ENCODE data around the gene SUCO. TPM values are rescaled to one million over a fixed set of nuclear protein-coding genes. Genes with fewer than 3 reads are reported as not detected.

Gene SUCO
- total RNA-seq, 1 donor from 2014 or later = 63.7 TPM

GRCh38 chr1:172537827-172538391 lies 5.0 kb downstream of the SUCO start:
- peaks cover 9% of the 10 kb centered on the region for H3K4me1 ChIP-seq (ENCODE audit: insufficient read depth, low read length)
- Mint-ChIP-seq H3K9me3 (ENCODE audit: unreplicated experiment) (no peaks in the 10 kb centered on the region), H3K36me3 (ENCODE audit: low read depth, unreplicated experiment) (peaks cover 1% of the 10 kb centered on the region), H3K4me1 (ENCODE audit: low read depth, unreplicated experiment) (peaks cover 42% of the 10 kb centered on the region), H3K4me3 (ENCODE audit: unreplicated experiment) (no peak overlapping the region), H3K27me3 (ENCODE audit: low read depth, unreplicated experiment) (no peaks in the 10 kb centered on the region), H3K27ac (ENCODE audit: unreplicated experiment) (peak overlapping the region; percentile 16)
- FAIRE-seq (no peak), DNase-seq (ENCODE audit: low read depth) (peak; percentile 70)
- H3K27me3 ChIP-seq (ENCODE audit: insufficient read depth, low read length) = no peaks in the 10 kb centered on the region
- no peaks in the 10 kb centered on the region for H3K36me3 ChIP-seq (ENCODE audit: insufficient read depth, low read length)
- H3K4me2 ChIP-seq (ENCODE audit: low read length) = peak overlapping the region; percentile 62
- H3K79me2 ChIP-seq (ENCODE audit: insufficient read depth, low read length) = peaks cover 99% of the 10 kb centered on the region
- H3K27ac ChIP-seq (ENCODE audit: low read depth, low read length) = peak overlapping the region; percentile 47
- peaks cover 82% of the 10 kb centered on the region for H4K20me1 ChIP-seq (ENCODE audit: insufficient read depth, low read length)
- no peak for TF ChIP-seq EZH2 (IDR thresholded peaks at IDR 0.05; ENCODE audit: insufficient read depth, low read length)
- peak overlapping the region; percentile 49 for H3K9ac ChIP-seq (ENCODE audit: low read length)
- no peaks in the 10 kb centered on the region for H3K9me3 ChIP-seq (ENCODE audit: insufficient read depth, low read depth, low read length)
- no peak overlapping the region for H2AFZ ChIP-seq (ENCODE audit: low read depth, low read length)
- no peak overlapping the region for H3K4me3 ChIP-seq (ENCODE audit: insufficient read depth, low read depth, low read length)

GRCh38 chr1:172540635-172541034 lies 7.7 kb downstream of the SUCO start:
- H2AFZ ChIP-seq (ENCODE audit: low read depth, low read length) = no peak overlapping the region
- DNase-seq (ENCODE audit: low read depth) = no peak
- Mint-ChIP-seq H3K27me3 (ENCODE audit: low read depth, unreplicated experiment) (no peaks in the 10 kb centered on the region), H3K36me3 (ENCODE audit: low read depth, unreplicated experiment) (peaks cover 1% of the 10 kb centered on the region), H3K27ac (ENCODE audit: unreplicated experiment) (no peak overlapping the region), H3K4me3 (ENCODE audit: unreplicated experiment) (no peak overlapping the region), H3K4me1 (ENCODE audit: low read depth, unreplicated experiment) (peaks cover 35% of the 10 kb centered on the region), H3K9me3 (ENCODE audit: unreplicated experiment) (no peaks in the 10 kb centered on the region)
- FAIRE-seq = no peak
- no peaks in the 10 kb centered on the region for H3K36me3 ChIP-seq (ENCODE audit: insufficient read depth, low read length)
- H3K79me2 ChIP-seq (ENCODE audit: insufficient read depth, low read length) = peaks cover 100% of the 10 kb centered on the region
- no peak overlapping the region for H3K4me3 ChIP-seq (ENCODE audit: insufficient read depth, low read depth, low read length)
- TF ChIP-seq CTCF (IDR thresholded peaks at IDR 0.05; ENCODE audit: insufficient read depth, low read depth, low read length) (no peak), EZH2 (IDR thresholded peaks at IDR 0.05; ENCODE audit: insufficient read depth, low read length) (no peak)
- H3K9me3 ChIP-seq (ENCODE audit: insufficient read depth, low read depth, low read length) = no peaks in the 10 kb centered on the region
- H3K9ac ChIP-seq (ENCODE audit: low read length) = no peak overlapping the region
- no peaks in the 10 kb centered on the region for H3K27me3 ChIP-seq (ENCODE audit: insufficient read depth, low read length)
- H3K4me2 ChIP-seq (ENCODE audit: low read length) = no peak overlapping the region
- peaks cover 86% of the 10 kb centered on the region for H4K20me1 ChIP-seq (ENCODE audit: insufficient read depth, low read length)
- peaks cover 9% of the 10 kb centered on the region for H3K4me1 ChIP-seq (ENCODE audit: insufficient read depth, low read length)
- no peak overlapping the region for H3K27ac ChIP-seq (ENCODE audit: low read depth, low read length)

GRCh38 chr1:172544481-172545104 lies 11.6 kb downstream of the SUCO start:
- Mint-ChIP-seq H3K4me1 (ENCODE audit: low read depth, unreplicated experiment) (peaks cover 18% of the 10 kb centered on the region), H3K27me3 (ENCODE audit: low read depth, unreplicated experiment) (no peaks in the 10 kb centered on the region), H3K36me3 (ENCODE audit: low read depth, unreplicated experiment) (peaks cover 1% of the 10 kb centered on the region), H3K9me3 (ENCODE audit: unreplicated experiment) (no peaks in the 10 kb centered on the region), H3K27ac (ENCODE audit: unreplicated experiment) (no peak overlapping the region), H3K4me3 (ENCODE audit: unreplicated experiment) (no peak overlapping the region)
- Histone ChIP-seq H3K36me3 (ENCODE audit: insufficient read depth, low read length) (no peaks in the 10 kb centered on the region), H3K79me2 (ENCODE audit: insufficient read depth, low read length) (peaks cover 100% of the 10 kb centered on the region), H3K27me3 (ENCODE audit: insufficient read depth, low read length) (no peaks in the 10 kb centered on the region), H3K9ac (ENCODE audit: low read length) (no peak overlapping the region), H3K4me1 (ENCODE audit: insufficient read depth, low read length) (no peaks in the 10 kb centered on the region), H3K4me2 (ENCODE audit: low read length) (no peak overlapping the region), H4K20me1 (ENCODE audit: insufficient read depth, low read length) (peaks cover 89% of the 10 kb centered on the region), H3K4me3 (ENCODE audit: insufficient read depth, low read depth, low read length) (no peak overlapping the region), H3K27ac (ENCODE audit: low read depth, low read length) (no peak overlapping the region), H2AFZ (ENCODE audit: low read depth, low read length) (no peak overlapping the region), H3K9me3 (ENCODE audit: insufficient read depth, low read depth, low read length) (no peaks in the 10 kb centered on the region)
- TF ChIP-seq CTCF (IDR thresholded peaks at IDR 0.05; ENCODE audit: insufficient read depth, low read depth, low read length) (no peak), EZH2 (IDR thresholded peaks at IDR 0.05; ENCODE audit: insufficient read depth, low read length) (no peak)
- FAIRE-seq (no peak), DNase-seq (ENCODE audit: low read depth) (no peak)

Data from astrocyte (in vitro differentiated cells and primary cell).